GM19324 (cell line): ENCODE measurements around the gene MRGPRF.

Source experiments
- ATAC-seq: cut with Tn5 transposase; IDR thresholded peaks from one replicate; pipeline ENCODE4 v1.9.1; 2021; ENCODE audit warnings: mild to moderate bottlenecking, moderate library complexity; ENCODE audit not compliant: unreplicated experiment, low FRiP score

The MRGPRF gene

DNA sequence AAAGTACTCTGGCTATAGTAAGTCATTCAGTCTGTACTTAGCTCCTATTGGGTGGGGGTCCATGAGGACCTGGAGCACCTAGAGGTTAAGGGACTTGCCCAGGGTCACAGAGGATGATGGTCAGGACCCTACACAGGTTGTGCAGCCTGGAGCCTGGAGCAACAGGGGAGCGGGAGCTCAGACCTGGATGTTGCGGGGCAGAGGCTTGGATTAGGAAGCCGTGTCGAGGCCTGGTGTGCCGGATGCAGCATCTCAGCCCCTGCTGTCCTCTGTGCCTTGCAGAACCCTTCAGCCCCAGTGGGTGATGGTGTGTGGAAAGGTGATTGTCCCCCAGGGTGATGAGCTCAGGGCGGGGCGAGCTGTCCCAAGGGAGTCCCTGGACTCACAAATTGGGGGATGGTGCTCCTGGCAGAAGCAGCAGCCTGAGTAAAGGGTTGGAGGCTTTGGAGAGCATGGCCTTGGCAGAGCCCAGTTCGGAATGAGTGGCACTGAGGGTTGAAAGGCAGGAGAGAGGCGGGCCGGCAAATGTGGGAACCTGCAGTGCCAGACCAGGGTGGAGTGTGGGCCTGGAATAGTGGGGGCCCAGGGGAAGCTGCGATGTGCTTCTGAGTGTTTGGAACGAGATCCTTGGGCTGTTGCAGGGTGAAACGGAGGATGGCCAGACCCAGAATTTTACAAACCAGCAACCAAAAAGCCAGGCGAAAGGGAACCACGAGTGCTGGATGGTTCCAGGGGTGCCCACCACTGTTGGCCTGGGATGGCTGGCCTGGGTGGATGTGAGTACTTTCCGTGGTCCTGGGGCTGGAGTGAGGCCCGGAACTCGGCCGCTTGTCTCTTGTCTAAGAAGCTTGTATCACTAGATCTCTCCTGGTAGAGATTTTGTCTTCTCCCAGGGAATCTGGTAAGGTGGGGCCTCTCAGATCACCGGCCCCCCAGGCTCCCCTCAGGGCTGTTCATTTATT lies 38.6 kb upstream of the MRGPRF start:
- ATAC-seq = no peak

DNA sequence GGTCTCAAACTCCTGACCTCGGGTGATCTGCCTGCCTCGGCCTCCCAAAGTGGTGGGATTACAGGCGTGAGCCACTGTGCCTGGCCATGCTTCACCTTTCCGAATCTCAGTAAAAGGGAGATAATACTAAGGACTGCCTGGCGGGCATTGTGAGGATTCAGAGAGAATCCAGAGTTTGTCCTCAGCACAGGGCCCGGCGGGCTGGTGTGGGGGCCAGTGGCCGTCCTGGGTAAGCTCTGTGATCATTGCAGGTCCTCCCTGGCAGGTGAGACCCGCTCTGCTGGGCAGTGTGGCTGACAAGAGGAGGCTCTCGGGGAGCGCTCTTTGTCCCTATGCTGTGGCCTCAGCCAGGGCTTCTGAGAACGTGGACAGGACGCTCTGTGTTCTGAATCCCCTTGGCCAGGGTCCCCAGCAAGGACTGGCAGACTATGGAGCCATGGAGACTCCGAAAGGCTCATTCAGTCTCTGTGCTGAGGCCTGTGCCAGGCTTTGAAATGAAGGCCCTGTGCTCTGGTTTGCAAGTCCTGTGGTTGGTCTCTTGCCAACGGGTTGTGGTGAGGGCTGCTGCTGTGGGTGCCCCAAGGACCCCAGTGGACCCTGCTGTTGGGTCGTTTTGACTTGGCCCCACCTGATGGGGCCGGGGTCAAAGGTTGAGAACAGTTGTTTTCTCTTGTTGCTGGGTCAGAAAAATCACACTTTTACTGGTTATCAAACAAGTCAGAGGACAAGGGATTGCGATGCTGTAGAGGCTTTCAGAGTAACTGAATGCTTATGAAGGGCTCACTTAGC lies 37.7 kb upstream of the MRGPRF start:
- no peak for ATAC-seq

DNA sequence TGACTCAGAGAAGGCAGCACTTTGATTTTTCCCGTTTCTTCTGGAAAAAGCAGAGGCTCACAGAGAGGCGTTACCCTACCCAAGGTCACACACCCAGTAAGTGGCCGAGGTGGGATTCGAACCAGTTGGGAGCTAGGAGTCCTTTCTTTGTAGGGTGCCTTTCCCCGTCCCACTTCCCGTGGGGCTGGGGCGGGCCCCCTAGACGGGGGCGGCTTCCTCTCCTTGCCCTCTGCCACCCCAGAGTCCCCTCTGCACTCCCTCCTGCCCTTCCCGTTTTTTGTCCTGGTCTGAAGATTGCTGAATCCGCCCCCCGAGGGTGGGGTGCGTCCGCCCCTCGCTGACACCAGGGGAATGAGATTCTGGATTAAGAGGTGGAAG lies 36.4 kb upstream of the MRGPRF start:
- no peak for ATAC-seq

DNA sequence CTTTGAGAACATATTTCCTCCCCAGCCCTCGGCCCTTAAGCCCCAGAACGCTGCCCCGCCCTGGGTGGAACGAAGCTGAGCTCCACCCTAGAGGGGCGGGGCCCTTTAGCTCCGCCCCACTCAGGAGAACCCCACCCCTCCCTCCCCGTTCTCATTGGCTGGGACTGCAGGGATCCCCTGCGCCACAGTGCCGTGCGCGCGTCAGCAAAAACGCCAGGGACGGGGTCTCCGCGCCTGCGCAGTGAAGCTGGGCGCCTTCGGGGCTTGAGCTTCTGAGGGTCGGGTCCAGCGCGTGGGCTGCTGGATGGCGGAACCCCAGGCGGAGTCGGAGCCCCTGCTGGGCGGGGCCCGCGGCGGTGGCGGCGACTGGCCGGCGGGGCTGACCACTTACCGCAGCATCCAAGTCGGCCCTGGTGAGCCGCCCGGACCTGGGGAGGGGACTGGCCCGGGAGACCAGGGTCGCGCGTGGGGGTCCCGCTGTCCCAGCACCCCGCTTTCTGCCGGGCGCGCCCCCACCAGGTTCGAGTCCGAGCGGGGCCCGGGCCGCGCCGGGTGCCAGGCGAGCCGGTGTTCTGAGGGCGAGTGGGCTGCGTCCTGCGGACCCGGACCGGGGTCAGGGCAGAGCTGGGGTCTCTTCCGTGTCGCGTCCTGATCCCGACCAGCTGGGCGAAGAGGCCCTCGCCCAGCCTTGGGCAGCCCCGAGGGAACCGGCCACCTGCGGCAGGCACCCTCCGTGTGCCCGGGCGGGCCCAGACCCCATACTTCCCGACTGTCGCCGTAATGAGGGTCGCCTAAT lies 35.8 kb upstream of the MRGPRF start, which contains the start of gene TPCN2:
TSS of gene TPCN2 (plus strand) at position 239 of the 796 bp plus-strand sequence. CDS start at position 305, 66 bp downstream.
- peak; percentile 85 for ATAC-seq

DNA sequence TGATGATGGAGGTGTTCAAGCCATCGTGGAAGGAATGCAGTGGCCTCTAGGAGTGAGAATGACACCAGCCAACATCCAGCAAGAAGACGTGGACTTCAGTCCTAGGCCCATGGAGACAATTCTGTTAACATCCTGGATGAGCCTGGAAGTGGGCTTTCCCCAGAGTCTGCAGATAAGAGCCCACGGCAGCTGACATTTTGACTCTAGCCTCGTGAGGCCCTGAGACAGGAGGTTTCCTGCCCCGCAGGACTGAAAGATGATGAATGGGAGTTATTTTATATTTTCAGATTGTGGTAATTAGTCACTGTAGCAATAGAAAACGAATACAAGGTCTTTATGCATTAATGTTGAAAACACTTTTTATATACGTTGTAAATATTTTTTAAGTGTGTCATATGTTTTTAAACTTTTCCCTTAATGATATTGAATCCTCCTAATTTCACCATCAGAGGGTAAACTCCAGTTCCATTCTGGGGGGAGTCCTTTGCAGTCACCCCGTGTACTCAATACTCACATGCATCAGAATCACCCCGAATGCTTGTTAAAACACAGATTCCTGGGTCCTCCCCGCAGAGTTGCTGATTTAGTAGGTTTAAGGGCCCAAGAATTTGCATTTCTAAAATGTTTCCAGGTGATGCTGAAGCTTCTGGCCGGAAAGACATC lies 35.1 kb upstream of the MRGPRF start:
- ATAC-seq = no peak

DNA sequence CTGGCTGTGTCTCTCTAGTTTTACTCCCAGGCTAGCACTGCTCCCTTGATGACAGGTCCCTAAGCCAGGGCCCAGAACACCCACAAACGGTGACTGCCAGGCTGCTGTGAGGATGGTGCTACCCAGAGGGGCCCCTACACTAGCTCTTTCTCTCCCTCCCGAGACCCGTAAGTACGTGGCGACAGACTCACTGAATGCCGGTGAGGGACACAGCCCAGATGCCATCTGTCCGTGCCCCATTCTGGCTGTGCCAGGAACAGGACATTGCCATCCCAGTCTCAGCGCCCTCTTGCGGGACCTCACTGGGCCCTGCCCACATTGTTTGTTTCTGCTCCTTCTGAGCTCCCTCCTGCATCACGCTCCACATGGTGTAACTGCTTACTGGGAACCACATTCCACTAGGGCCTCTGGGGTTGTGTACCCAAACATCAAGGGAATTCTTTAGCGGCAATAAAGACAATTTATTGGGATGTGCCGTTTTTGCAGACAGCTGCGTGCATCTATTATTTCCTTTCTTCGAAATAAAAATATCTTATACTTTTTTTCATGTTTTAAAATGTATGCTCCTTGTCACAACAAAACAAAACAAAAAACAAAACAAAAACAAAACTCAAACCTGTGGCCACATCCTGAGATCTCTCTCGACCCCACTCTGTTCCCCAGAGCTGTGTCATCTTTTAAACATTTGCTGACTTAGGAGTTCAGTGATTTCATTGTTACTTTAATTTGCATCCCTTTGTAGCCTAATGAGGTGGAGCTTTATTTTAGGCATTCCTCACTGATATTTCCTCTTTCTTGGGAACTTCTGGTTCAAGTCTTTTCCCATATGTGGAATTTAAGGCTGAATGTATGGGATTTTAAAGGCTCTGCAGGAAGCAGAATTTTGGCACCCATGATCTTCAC lies 31.3 kb upstream of the MRGPRF start:
- no peak for ATAC-seq

DNA sequence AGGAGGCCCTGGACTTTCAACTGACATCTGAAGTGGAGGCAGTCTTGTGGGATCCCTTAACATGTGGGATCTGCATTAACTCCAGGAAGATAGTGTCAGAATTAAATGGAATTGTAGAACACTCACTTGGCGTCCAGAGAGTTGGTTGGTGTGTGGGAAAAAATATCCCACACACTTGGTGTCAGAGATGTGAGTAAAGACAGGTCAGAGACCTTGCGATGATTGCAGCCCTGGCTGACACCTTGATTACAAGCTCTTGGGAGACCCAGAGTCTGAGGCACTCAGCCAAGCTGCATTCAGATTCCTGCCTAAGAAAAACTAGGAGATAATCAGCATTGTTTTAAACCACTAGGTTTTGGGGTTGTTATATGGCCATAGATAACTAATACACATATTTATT lies 28.5 kb upstream of the MRGPRF start:
- ATAC-seq = no peak

DNA sequence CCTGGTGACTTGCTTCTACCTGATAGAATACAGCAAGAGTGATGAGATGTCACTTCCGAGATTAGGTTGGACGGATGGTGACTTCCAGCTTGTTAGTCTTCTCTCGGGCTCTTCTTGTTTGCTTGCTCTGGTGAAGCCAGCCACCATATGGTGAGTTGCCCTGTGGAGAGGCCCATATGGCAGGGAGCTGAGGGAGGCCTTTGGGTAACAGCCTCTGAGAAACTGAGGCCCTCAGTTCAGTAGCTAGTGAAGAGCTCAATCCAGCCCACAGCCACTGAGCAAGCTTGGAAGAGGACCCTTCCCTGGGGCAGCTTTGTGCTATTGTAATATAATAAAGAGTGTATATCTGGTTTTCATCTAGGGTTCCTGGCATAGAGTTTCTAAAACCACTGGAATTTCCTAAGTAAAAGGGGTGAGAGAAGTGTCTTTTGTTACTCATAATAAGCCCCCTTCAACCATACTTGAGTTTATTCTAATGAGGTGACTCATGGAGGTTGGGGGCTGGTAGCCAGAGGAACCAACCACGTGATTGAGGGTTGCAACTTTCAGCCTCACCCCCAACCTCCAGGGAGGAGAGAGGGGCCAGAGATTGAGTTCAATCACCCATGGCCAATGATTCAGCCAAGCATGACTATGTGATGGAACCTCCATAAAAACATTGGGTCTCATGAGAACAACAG lies 27.7 kb upstream of the MRGPRF start:
- ATAC-seq = no peak

DNA sequence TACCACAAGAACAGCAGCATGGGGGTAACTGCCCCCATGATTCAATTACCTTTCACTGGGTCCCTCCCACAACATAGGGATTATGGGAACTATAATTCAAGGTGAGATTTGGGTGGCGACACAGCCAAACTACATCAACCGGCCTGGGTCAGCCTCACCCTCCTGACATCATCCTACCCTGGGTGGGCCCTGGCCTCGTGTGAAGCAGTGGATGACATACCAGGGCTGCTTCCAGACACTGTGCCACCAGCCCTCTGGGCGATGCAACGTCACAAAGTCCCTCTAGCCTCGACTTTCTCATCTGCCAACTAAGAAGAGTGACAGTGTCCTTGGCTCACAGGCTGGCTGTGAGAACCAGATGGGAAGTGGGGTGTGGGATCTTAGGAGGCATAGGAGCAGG lies 27.0 kb upstream of the MRGPRF start:
- ATAC-seq = no peak

DNA sequence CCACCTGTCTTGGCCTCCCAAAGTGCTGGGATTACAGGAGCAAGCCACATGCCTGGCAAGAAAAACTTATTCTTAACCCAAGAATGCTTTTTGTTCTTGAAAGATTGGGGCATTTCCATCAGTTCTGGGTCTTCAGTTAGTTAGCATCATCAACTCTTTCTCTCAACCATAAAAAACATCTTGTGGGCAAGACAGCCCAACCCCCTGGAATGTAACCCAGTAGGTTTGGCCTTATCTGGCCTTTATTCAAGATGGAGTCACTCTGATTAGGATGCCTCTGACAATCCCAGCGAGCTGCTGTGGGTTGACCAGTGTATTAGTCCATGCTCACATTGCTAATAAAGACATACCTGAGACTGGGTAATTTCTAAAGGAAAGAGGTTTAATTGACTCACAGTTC lies 26.5 kb upstream of the MRGPRF start:
- no peak for ATAC-seq

DNA sequence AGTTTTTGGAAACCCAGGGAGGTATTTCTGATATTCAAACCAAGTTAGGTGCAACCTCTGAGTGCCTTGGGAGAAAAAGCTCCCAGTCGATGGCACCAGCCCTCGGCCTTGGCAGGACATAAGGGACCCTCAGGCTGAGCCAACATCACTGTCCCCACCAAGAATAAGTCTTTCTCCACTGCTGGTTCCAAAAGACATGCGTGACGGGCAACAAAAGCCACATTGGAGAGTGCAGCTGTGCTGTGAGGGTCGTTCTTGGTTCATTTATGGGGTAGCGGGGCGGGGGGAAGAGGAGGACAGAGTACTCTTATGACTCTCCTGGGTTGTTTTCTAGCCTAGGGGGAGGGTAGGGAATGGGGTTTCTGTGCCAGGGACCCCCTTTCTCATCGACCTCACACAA lies 24.5 kb upstream of the MRGPRF start:
- no peak for ATAC-seq

DNA sequence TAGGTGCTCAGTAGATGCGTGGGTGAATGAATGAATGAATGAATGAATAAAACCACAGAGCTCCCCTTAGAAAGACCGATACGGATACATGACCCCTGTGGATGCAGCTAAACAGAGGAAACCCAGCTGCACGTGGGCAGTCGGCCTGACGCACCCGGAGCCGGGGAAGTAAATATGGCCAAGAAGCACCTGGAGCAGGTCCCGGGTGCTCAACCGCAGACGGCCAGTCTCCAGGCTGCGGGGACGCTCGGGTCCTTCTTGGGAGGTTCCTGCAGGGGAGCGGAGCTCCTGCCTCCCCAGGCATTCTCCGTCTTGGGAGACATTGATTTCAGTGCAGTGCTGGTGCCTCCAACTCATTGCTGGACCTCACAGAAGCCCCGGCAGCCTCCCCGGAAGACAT lies 24.0 kb upstream of the MRGPRF start:
- no peak for ATAC-seq

DNA sequence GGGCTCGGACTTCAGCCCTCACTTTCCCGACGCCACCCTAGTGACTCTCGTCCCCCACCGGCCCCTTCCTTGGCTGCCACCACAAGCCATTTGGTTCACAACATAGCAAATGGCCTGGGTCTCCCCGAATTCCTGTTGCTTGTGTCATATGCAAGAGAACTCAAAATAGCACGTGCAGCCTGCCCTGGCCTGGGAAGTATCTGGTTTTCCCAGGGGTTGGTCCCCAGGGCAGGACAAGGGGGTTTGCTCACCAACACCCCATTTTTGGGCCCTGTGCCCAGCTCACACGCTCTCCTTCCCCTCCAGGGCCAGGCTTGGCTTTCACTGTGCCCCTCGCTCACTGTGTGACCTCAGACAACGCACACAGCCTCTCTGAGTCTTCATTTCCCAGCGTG lies 22.9 kb upstream of the MRGPRF start:
- ATAC-seq = no peak

DNA sequence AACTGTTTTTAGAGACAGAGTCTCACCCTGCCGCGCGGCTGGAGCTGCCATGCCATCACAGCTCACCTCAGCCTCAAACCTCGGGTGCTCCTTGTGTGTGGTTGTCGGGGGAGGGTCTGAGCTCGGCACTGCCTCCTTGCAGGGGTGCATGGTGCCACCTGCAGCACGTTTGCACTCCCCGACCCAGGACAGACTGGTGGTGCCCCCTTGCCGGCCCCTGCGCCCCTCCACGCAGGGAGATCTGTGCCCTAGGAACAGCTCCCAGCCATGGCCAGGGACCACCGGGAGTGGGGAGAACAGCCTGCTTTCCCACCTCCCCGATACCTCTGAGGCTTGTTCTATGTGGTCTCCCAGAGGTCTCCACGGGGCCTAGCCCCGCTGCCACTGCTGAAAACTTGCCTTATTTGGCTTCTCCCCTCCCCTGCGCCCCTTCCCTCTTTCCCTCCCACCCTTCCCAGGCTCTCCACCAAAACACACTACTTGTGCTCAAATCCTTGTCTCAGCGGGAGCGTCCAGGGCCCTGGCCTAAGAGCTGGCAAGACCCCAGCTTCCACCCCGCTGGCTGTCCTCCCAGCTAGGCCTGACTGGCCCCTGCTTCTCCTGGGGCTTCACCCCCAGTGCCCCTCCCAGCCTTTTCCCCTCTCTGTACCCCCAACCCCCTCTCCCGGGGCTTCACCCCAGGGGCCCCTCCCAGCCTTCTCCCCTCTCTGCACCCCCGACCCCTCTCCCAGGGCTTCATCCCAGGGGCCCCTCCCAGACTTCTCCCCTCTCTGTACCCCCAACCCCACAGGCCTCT lies 22.3 kb upstream of the MRGPRF start:
- no peak for ATAC-seq

DNA sequence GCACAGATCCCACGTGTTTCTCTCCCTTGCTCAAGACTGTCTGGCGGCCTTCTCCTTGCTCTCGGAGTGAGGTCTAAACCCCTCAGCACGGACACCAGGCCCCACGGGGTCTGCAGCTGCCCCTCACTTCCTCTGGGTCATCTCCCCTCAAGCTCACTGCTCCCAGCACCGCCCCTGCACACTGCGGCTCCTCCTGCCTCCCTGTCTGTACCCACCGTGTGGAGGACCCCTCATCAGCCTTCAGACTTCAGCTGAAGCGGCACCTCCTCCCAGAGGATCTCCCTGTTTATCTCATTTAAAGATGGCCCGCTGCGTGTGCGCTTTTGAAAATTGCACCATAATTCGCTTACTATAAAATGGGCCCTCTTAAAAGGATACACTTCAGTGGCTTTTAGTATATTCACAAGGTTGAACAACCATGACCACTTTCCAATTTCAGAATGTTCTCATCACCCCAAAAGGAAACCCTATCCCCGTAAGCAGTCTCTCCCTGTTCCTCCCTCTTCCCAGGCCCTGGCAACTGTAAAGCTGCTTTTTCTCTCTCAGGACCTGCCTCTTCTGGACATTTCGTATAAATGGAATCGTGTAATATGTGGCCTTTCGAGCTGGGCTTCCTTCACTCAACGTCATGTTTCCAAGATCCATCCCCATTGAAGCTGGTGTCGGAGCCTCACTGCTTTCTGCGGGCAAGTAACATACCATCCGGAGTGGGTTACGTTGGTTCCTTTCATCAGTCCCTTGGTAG lies 21.2 kb upstream of the MRGPRF start:
- ATAC-seq = no peak

DNA sequence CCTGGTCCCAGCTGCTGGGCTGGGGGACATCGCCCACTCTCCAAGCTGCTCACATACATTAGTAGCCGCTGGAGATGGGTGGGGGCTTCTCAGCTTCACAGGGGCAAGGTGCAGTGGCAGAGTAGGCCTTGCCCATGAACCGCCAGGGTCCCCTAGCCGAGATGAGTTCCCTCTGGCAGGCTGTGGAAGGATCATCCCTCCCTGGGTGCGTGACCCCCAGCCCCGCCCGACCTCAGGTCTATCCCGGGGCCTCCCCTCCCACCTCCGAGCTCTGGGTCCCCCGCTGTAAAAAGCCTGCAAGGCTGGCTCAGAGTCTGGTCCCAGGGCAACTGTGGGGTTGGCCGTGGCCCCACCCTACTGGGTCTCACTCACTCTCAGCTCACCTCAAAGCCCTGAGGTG lies 20.4 kb upstream of the MRGPRF start:
- ATAC-seq = no peak

DNA sequence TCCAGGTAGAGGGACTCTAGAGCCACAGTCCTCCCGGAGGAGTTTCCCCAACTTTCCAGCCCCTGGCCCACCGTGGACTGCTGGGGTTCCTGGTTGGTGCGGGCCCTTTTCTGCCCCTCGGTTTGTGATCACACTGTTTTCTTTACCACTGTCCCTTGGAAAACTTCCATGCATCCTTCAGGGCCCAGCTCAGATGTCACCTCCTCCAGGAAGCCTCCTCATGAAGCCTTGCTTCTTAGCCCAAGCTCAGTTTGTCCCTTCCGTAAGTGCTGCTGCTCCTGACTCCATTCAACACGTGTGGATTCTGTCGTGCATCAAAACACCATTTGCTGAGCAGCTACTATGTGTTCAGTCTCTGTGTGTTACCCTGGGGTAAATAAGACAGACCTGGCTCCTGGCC lies 19.8 kb upstream of the MRGPRF start:
- ATAC-seq = no peak
